Left cardiac atrium (tissue), 4 donors: Measurements from ENCODE around the gene NREP. TPM values are rescaled to one million over a fixed set of nuclear protein-coding genes. Genes with fewer than 3 reads are reported as not detected.
"Not testable (repeated sequence)": the region's sequence is repeated elsewhere in the genome, so short reads cannot be mapped to it uniquely, and the experiment has no call there.

Source experiments
- ATAC-seq, 2 donors: fragments of 200-7000 bp; cut with Tn5 transposase; one replicate each; pipeline ENCODE4 v1.9.1; 2020; ENCODE audit warnings: mild to moderate bottlenecking in 2 of 2, moderate library complexity in 2 of 2
- DNase-seq: peaks from one replicate; pipeline ENCODE4 v3.0.0-alpha.2; 2020
- intact Hi-C, 2 donors: fragments of 100-400 bp; cut with DNase I; formaldehyde crosslinking; loops; one replicate each; pipeline versions ENCODE4 v1.14.1 to v1.15.1; 2022 to 2023
- total RNA-seq, 2 donors: library from RNA; stranded (reverse); fragmentation: NEBNext Ultra II Directional; extraction: Animal tissue kit (Norgen Biotek cat#: 25700); gene quantifications; one replicate each; pipeline ENCODE4 v1.2.1, GENCODE V29; 2021
- donor health status: DM: no; HTN: yes; CAD: no.
- donor health status: DM: no; HTN: yes; CAD: no; lungs with severe emphysema.
- donor health status: DM: yes; HTN: yes; CAD: no.
- donor health status: Dilated cardiomyopathy.

NREP gene
- total RNA-seq, 2 donors from 2014 or later, result 12.8 to 22.5 TPM

DNA sequence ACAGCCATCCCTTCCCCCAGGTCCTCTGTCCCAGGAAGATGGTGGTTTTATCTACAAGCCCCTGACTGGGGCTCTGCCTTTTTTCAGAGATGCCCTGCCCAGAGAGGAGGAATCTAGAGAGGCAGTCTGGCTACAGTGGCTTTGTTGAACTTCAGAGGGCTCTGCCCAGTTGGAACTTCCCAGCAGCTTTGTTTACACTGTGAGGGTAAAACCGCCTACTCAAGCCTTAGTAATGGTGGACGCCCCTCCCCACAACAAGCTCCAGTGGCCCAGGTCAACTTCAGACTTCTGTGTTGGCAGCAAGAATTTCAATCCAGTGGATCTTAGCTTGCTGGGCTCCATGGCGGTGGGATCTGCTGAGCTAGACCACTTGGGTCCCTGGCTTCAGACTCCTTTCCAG is 40.2 kb downstream of the NREP start:
- ATAC-seq, DNase-seq, intact Hi-C loops: not testable (repeated sequence)

DNA sequence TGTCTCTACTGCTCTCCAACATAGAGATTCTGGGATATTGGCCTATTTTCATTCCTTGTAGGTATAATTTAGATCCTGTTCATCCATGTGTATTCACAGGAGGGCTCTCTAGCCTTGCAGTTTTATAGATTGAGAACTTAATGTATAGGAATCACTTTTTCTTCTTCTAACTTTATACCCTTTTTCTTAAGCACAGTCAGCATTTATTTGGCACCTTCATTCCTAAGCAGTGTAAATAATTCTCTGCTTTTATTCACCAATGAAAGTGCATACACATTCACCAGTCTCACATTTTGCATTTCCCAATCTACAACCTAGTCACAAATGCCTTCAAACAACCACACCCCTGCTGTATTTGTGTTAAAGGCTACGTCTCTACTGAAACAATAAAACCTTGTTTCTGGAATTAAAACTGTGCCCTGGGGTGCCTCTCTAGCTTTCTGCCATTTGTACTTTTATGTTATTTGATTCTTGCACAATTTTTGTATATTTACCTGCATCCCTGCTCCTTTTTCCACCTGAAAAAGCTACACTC is 49.3 kb downstream of the NREP start:
- intact Hi-C loops, result loop anchor here in 1 of 2 donors (2.0 kb wide), 1 partner anchor 37 kb away; no protein-coding TSS in a partner anchor
- no peak for ATAC-seq

DNA sequence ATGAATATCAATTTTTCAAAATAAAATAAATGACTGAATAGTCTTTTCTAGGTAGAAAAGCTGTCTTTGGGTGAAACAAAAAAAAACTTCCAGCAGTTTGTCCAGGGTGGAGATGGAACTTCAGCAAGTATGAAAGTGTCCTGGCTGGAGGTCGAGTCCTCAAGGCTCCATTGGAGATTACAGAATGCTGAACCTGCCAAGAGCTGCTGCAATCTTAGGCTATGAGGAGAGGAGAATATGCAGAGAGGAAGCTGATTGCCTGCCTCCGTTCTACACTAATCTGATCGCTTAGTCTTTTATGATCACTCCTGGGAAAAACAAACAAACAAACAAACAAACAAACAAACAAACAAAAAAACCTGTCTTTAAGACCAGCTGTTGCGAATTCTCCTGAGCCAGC is 50.6 kb downstream of the NREP start:
- intact Hi-C loops, result loop anchor here in 1 of 2 donors (2.0 kb wide), 1 partner anchor 38 kb away; no protein-coding TSS in a partner anchor
- no peak for DNase-seq
- ATAC-seq, result peak; percentile 53 to 78

More for the DNA sequence above, 49.3 kb downstream of the NREP start:
- DNase-seq, result no peak

DNA sequence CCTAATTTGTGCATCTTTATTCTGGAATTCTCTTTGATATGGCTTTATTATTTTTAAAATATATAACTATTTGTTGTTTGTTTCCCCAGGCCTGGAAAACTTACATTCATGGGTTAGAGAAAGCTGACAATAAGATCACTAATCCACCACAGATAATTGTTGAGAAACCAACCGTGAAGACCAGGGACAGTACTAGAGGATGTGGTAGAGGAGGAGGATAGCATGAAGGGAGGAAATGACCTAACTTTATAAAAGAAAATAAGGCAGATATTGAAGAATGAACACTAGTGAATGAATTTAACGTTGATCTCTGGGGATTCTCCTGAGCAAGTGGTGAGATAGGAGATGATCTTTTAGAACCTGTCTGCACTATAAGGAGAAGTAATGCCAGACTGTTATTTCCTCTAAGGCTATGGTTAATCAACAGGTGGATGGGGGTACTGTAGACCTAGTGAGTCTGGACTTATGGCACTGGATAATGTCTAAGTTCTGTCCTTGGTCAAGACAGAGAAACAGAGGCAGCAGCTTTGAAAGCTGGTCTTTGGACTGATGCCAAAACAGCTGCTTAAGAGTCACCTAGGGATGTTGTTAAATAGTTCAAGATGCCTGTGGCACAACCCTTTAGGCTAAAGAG is 52.4 kb downstream of the NREP start:
- no peak for ATAC-seq
- intact Hi-C loops, result no loop called here
- DNase-seq, result no peak

DNA sequence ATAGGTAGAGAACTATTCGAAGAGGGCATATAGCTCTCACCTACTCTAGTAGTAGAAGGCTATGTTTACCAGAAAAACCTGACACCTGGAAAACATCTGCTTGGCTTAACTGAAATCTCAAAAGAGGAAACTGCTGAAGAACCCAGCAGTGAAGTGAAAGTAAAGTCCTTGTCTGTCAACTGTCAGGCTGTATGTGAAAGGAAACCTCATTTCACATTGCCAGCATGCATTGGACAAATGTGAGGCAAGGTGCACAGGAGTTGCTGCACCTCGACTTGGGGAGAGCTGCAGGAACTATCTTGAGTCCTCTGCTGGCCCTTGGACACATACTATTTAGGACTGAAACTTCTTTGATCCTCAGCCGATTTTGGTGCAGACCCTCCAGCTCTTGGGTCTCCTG is 53.3 kb downstream of the NREP start:
- no peak for ATAC-seq
- no peak for DNase-seq
- intact Hi-C loops, result no loop called here

DNA sequence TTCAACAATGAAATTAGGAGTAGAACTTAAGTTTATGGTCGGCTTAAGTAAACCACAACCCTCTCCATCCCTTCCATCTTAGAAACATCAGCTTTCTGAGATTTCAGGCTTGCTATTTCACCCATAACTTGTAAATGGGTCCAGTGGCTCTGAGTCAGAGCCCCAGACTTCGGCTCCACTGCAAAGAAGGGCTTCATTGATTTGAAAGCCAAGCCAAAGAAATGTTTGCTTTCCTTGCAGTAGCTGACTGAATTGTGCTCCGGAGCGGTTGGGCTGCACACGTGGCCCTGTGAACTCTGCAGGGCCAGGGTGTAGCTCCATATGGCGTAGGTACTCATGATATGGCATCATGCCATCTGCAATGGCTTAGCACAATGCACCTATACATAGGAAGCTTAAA is 57.0 kb downstream of the NREP start:
- DNase-seq, result no peak
- ATAC-seq, result no peak
- intact Hi-C loops, result no loop called here

DNA sequence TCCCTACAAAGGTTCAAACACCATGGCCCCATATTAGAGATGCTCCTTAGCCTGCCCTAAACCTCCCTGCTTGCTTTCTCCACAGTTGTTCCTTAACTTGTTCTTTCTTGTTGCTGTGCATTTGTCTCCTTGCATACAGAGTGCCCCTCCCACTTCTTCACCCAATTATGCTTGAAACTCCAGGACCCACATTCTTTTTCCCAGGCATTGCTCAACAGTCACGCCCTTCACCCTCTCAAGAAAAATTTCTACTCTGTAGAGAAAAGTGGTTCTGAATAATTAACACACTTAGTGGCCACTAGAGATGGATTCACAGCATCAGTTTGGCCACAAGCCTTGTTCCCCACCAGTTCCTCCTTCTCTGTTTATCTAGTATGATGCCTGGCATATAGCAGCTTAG is 57.7 kb downstream of the NREP start:
- intact Hi-C loops, result no loop called here
- no peak for DNase-seq
- no peak for ATAC-seq

DNA sequence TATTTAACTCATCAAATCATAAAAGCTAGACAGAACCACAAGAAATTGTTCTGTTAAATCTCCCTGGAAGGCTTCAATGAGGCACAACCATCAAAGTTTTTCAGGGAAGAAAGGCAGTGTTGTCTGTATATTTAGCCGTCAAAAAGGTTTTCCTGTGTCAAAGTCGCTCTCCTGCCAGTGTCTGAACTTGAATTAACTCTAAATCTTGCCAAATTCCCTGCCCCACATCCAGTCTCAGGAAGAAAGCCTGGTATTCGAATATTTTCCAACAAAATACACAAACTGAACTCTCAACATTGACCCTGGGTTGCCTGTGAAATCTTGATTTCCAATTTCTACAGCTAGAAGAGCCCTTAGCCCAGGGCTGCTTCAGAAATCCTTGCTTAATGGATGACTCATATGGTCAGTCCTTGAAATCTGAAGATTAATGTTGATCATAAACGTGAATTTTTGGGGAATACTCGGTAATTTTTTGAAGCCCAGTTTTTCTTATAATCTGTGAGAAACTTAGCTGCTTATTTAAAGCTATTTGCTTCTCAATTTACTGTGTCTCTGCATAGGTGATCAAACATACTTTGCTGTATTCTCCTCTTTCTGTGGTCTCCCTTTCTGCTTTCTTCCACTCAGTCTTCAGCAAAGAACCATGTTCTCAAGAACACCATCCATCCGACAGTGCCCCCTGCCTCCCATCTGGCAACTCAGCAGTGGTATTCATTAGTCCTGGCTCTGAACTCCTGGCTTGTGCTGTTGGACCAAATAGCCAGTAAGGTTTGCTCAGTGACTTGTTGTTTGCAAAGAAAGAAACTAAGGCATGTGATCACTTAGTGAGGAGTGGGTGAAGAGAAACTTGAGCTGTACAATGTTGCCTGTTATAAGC is 58.9 kb downstream of the NREP start:
- intact Hi-C loops, result no loop called here
- DNase-seq (no peak), ATAC-seq (peak; percentile 38 to 43)

DNA sequence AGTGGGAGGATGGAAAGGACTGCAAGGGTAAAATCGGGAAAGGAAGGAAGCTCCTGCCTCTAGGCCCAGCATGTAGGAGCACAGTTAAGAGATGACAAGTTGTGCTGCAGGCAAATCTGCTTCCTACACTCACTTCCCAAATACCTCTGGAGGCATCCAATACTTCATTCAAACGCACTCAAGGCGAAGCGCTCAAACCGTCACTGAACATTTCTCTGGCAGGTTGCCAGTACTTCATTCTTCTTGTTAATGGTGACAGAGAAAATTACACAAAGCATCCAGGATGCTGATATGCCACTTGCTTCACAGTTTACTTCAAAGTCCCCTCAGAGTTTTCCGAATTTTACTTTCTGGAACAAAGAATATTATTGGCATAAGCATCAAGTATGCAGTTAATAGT is 59.8 kb downstream of the NREP start:
- peak; percentile 38 to 46 for ATAC-seq
- intact Hi-C loops, result no loop called here
- DNase-seq, result no peak

DNA sequence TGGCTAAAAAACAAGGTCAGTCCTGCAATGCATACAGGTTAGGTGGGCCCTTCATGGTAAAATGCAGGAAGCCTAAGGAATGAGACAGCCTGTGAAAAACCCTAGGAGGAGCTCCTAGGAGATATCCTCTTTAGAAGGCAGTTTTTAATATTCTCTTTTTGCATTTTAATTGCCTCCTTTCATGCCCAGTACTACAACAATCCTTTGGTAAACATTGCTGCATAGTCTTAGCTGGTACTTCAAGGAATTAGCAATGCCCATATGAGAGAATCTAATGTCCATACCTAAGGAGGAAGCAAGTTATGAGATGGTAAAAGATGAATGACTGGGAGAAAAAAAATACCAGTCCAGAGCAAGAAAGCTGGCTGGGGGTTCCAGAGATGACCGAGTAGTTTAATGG is 61.0 kb downstream of the NREP start:
- DNase-seq (no peak), ATAC-seq (no peak)
- intact Hi-C loops, result no loop called here

DNA sequence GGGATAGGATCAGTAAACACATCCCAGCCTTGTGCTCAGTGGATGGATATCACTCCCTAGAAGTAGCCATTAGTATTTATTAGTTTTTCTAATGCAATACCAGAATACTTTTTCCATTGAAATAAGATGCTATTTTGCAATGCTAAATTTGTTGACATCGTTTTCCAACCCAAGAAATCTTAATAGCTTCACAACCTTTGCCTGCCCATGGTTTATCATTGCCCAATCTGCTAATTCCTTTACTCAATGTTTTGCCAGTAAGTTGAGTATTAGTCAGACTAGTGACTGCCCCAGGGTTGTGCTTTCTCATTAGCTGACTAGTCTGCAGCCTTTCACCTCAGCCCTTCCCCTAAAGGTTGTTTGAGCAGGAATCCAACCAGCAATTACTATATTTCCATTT is 62.9 kb downstream of the NREP start:
- DNase-seq (no peak), ATAC-seq (no peak)
- intact Hi-C loops, result no loop called here

DNA sequence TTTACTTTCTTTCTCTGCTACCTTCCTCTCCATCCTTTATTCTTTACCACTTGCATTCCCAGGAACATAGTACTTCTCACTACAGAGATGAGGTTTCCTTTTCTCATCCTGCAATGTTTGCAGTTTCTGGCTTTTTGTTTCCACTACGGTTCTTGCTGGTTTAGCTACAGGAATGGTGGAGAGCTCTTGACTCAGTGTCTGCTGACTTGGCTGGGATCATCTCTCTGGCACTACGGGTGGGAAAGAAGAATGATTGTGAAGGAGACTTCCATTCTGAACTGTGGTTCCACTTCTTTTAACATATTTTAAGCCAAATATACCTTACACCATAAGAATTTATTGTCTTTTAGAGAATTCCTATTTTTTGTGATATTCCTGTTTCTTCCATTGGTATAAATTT is 65.1 kb downstream of the NREP start:
- no peak for DNase-seq
- intact Hi-C loops, result no loop called here
- no peak for ATAC-seq

DNA sequence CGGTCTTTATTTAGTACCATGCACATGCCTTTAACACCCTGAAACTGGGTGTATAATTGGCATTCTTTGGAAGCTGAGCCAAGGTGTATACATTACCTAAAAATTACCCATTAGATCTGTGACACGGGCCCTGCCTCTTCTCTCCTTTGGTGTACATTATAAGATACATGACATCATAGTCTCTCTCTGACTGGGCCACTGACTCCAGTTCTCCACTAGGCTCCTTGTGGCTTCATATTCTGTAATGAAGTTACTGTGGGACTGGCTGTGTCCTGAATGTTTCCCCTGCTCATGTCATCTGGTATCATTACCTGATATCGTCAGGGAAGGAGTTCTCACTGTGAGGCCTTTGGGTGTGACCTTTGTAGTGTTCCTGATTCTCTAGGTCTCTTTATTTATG is 65.5 kb downstream of the NREP start:
- DNase-seq, result no peak
- ATAC-seq, result no peak
- intact Hi-C loops, result no loop called here

DNA sequence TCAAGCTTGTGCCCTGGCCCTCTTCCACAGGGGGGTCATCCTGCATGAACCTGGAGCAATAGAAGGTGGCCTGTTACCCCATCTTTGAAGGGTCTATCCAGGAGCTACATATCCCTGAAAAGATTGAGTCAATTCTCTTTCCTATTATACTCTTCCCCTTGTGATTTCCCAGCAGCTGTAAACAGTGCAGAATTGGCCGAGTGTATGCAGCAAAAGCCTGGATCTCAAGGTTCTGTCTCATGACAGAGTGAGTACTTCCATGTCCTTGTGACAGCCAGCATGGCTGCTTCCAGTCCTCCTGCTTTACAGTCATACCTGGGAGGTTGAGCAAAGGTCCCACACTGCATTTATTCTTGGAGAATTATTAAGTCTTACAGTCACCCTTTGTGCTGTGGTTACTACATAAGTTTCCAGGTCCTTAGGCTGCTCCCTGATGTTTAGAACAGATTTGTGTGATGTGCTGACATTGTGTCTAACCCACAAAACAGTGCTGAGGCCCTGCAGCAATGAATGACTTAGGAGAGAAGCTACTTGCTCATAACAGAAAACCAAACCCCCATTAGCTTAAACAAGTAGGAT is 67.5 kb downstream of the NREP start:
- intact Hi-C loops, result no loop called here
- ATAC-seq, result no peak
- no peak for DNase-seq

DNA sequence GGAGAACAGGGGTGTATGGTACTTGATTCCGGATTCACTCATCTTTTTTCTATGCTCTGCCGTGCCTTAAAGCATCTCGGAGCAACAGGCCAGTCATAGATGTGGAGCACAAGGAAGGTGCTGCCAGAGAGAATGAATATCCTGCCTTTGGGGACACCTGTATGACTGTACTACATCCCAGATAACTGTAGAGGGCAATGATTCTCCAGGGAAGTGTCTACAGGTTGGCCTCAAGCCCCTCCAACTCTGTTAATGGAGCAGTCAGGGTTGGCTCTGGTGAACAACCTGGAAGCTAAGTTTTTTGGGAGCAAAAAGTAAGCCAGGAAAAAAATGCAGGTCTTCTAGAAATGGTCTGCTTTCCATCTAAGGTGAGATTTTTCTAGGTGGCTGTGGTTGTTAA is 71.0 kb downstream of the NREP start:
- intact Hi-C loops, result no loop called here

DNA sequence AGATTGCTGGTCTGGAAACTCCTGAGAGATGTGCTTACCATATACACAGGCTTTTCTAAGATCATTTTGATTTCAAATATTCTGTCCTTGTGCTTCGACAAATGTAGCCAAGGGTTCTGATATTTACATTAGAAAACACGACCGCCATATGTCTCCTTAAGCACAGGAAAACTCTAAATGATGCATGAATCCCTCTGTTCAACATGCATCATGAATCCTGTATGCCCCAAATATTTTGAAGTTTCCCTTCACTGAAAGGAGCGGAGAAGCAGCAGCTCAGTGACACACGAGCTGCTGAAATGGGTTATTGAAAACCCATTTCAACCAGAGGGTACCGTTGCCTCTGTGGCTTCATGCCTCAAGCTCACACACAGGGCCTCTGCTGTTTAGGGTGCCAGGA is 74.4 kb downstream of the NREP start:
- DNase-seq, result no peak
- intact Hi-C loops, result loop anchor here in 1 of 2 donors (5.0 kb wide), 1 partner anchor 130 kb away; no protein-coding TSS in a partner anchor
- ATAC-seq, result no peak

More for the DNA sequence above, 71.0 kb downstream of the NREP start:
- ATAC-seq (no peak), DNase-seq (no peak)

DNA sequence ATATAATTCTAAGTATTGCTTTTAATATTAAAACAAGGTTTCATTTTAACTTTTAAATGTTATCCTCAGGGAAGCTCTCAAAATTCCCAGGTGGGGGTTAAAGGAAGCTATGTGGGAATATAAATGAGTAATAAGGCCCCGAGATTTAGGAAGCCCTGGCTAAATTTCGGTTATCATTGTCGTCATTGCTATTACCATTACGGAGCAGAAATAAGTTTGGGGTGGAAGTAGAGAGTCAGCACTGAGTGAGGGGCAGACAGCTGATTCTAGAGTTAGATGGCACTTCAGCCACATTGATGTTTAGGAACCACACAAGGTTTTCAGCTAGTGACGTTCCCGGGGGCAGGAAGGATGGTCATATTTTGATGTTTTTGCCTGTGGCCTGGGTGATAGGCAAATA is 74.9 kb downstream of the NREP start:
- intact Hi-C loops, result loop anchor here in 1 of 2 donors (5.0 kb wide), 1 partner anchor 130 kb away; no protein-coding TSS in a partner anchor

DNA sequence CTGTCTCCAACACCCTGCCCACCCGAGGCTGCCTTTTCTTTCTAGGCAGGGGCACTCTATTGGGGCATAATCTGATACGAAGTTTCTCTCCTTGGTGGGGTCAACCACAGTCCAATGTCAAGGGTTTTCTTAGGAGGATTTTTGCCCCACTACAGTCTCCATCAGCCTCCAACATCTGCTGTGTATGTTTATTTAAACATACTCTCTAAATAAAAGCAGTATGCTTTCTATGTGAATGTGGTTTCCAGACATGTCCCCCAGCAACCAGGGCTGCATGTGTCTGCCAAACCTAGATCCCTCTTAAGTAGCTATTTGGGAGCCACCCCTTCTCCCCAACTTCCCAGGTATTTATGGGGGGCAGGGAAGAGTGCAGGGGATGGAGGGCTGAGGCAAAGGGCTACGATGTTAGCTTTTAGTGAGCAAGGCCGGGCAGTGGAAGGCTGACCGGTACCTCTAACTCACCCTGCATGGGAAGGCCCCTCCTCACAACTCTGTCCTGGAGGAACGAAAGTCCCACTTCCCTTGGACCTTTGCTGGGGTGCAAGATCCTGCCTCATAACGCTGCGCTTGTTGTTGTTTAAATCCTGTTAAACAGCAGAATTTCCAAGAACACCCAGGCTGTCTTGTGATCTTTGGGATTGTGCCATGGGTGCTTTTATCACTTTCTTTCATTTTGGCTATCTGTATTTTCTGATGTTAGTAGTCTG is 75.4 kb downstream of the NREP start:
- DNase-seq, result no peak
- intact Hi-C loops, result loop anchor here in 1 of 2 donors (5.0 kb wide), 1 partner anchor 129 kb away; no protein-coding TSS in a partner anchor
- ATAC-seq, result peak in 1 of 2 donors; percentile 29

More for the DNA sequence above, 74.9 kb downstream of the NREP start:
- DNase-seq, result no peak
- ATAC-seq, result no peak
